ENCODE data around the gene DMKN.

DNA sequence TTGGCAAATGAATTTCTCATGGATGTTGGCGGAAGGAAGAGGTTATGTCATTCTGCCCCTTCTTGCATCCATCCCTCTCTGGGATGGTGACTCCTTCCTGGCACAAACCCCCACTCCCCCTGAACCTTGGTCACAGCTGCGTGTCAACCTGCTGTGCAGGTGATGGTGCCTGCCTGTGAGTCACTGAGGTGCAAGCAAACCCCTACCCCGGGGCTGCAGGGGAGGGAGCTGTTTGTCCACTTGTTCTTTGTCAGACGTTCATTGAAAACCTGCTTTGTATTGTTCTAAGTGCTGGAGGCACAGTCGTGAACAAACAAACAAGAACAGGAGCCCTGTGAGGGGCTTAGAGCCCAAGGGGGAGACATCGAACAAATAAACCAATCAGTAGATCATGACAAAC lies 17.8 kb upstream of the DMKN start:
- TF ChIP-seq, protein P1, sequence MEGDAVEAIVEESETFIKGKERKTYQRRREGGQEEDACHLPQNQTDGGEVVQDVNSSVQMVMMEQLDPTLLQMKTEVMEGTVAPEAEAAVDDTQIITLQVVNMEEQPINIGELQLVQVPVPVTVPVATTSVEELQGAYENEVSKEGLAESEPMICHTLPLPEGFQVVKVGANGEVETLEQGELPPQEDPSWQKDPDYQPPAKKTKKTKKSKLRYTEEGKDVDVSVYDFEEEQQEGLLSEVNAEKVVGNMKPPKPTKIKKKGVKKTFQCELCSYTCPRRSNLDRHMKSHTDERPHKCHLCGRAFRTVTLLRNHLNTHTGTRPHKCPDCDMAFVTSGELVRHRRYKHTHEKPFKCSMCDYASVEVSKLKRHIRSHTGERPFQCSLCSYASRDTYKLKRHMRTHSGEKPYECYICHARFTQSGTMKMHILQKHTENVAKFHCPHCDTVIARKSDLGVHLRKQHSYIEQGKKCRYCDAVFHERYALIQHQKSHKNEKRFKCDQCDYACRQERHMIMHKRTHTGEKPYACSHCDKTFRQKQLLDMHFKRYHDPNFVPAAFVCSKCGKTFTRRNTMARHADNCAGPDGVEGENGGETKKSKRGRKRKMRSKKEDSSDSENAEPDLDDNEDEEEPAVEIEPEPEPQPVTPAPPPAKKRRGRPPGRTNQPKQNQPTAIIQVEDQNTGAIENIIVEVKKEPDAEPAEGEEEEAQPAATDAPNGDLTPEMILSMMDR (IDR thresholded peaks at IDR 0.05) = no peak
- no peak for TF ChIP-seq POLR2A (IDR thresholded peaks at IDR 0.05)
